Stimulated activated CD8-positive, alpha-beta memory T cell treated with anti-CD3 and anti-CD28 coated beads, Interleukin-12 subunit alpha, Interleukin-12 subunit beta, amount 100 ng/mL, for 1 hour (primary cell): Measurements from ENCODE around the gene TIMELESS.
"Not testable (repeated sequence)": the region's sequence is repeated elsewhere in the genome, so short reads cannot be mapped to it uniquely, and the experiment has no call there.

ENCODE experiments used
- DNase-seq: peaks from one replicate; pipeline ENCODE4 v3.0.0-alpha.2; 2020; ENCODE audit warnings: low read depth

TIMELESS gene

DNA sequence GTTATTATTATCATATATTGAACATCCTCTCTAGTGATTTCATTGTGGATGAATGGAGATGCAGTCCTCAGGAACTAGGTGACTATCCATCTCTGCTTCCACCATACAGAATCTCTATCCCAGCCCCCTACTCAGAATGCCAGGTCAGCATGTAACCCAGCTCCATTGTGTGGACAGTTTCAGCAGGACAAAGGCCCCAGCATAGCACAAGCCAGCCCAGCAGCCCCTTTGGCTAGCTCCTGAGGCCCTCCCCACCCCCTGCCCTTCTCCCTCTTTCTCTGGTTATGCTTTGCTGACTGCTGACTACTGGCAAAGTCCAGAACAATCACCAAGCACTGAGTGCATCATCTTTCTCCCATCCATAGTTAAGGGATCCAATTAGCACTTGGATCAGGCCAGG is 13.3 kb upstream of the TIMELESS start:
- DNase-seq = no peak

DNA sequence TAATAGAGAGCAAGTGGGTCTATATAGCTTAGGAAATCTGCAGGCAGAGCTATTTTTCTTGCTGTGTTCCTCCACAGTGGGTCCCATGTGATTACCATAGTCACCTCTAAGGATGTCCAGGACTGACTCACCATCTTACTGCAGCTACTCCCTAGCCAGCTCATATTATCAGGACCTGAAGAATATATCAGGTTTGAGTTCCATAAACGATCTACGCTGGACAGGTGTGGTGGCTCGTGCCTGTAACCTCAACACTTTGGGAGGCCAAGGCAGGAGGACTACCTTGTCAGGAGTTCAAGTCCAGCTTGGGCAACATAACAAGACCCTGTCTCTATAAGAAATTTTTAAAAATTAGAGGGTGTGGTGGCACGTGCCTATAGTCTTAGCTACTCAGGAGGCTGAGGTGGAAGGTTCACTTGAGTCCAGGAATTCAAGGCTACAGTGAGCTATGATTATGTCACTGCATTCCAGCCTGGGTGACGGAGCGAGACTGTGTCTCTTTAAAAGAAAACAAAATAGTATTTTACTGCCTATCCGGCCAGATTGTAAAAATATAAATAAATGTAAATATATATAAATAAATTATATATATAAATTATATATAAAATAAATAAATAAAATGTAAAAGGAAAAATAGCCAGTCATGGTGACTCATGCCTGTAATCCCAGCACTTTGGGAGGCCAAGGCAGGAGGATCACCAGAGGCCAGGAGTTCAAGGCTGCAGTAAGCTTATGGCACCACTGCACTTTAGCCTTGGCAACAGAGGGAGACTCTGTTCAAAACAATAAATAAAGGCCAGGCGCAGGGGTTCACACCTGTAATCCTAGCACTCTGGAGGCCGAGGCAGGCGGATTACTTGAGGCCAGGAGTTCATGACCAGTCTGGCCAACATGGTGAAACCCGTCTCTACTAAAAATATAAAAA is 12.3 kb upstream of the TIMELESS start:
- DNase-seq = no peak

DNA sequence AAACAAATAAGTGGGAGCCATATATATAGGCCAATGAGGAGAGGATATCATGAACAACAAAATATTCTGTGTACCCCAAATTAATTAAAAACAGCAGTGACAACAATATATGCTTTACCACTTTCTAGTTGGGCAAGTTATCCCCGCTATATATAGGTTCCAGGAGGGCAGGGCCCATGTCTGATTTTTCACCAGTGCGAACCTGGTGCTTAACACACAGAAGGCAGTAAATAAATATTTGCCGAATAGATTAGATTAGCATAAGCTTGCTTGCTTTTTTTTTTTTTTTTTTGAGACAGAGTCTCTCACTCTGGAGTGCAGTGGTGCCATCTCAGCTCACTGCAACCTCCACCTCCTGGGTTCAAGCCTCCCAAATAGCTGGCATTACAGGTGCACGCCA is 8.6 kb upstream of the TIMELESS start:
- DNase-seq = no peak

DNA sequence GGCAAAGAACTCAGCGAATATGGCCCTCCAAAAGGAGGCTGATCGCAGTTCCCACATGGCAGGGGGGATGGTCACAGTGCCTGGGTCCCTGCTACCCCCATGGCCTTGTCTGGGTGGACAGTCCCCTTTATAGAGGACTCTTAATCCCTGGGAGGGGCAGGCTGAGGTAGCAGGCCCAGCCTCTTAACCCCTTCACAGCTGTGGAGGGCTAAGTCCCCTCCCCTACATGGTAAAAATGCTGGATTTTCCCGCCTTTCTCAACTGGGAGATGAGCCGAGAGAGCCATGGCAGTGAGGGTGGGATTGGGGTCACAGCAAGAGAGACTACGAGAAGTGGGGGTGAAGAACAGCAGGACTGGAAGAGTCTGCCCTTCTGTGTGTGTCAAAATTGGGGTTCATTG is 5.3 kb upstream of the TIMELESS start, which contains the start of gene MIP:
MIP (minus strand) TSS at position 101 of the 400 bp plus-strand sequence; CDS start at position 57, 44 bp downstream.
- DNase-seq = no peak

DNA sequence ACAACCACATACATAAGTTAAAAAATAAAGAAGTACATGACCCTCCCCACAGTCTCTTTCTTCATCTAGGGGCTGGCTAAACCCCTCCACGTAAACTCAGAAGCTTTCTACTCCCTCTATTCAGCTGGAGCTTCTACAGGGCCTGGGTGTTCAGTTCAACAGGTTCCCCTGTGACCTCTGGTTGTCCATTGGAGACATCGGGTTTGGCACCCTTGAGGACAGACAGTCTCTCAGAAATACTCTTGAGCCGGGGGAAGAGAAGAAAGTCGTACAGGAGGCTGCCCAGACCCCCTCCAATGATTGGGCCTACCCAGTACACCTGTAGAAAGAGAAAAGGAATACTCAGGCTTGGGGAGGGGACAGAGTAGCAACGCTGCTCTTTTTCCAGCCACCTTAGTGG is 1.9 kb upstream of the TIMELESS start:
- no peak for DNase-seq

DNA sequence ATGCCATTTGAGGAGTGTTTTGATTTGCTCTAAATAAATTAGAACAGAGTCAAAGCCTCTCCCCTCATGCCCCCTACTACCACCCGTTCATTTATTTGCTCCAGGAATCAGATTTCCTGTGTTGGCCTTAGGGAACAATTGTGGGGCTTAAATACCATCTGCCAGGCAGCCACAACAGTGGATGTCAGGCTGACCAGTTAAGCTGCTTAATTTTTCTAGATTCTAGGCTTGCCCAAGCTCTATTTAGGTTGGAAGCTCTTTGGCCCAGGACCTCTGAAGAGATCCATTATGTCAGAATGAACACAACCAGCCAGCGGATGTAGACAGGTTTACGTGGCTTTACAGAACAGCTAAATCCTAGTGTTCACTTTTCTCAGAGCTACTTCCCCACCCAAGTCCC is 1.0 kb upstream of the TIMELESS start:
- no peak for DNase-seq

DNA sequence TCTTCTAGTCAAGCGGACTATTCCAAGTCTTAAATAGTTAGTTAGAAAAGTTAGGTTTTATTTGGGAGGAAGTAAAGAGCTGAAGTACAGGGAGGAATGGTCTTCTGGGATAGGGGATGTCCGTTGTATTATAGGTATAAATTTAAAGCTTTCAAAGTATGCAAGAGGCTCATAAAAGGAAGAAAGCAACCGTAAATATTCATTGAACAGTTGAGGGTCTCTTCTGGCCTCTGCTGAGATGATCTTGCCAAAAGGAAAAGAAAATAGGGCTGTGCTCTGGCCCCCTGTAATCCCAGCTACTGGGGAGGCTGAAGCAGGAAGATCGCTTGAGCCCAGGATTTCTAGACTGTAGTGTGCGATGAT is 377 bp upstream of the TIMELESS start:
- no peak for DNase-seq

DNA sequence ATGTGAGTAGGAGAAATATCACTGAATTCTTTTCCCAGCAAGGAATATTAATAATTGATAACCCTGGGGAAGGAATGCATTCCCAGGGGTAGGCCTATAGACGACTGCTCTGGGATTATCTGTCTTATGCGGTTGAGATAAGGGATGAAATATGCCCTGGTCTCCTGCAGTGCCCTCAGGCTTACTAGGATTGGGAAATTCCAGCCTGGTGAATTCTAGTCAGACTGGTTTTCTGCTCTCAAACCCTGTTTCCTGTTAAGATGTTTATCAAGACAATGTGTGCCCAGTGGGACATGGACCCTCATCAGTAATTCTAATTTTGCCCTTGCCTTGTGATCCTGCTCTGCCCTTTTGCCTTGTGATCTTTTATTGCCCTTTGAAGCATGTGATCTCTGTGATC is 6.0 kb downstream of the TIMELESS start:
- not testable (repeated sequence) for DNase-seq

DNA sequence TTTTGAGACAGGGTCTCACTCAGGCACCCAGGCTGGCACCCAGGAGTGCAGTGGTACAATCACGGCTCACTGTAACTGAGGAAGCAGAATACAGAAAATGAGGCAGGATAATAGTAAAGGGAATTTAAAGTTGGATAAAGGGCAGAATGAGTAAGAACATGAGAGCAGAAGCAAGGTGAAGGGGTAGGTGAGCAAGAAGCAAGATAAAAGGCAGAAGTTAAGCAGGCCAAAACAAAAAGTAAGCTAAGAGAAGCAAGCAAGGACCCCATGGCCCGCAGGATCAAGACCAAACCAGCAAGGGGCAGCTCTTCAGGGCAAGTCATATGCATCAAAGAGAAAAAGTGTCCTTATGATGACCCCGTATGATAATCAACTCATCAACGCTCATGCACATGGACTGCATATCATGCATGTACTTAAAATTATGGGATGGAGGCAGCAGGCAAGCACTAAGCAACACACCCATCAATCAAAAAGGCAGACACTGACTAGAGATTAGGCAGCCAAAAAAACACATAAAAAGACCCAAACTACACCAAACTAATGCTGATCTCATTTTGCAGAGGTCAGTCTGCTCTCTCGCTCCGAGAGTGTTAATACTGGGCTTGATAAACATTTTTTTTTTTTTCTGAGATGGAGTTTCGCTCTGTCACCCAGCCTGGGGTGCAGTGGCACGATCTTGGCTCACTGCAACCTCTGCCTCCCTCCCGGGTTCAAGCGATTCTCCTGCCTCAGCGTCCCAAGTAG is 11.6 kb downstream of the TIMELESS start:
- DNase-seq = no peak

DNA sequence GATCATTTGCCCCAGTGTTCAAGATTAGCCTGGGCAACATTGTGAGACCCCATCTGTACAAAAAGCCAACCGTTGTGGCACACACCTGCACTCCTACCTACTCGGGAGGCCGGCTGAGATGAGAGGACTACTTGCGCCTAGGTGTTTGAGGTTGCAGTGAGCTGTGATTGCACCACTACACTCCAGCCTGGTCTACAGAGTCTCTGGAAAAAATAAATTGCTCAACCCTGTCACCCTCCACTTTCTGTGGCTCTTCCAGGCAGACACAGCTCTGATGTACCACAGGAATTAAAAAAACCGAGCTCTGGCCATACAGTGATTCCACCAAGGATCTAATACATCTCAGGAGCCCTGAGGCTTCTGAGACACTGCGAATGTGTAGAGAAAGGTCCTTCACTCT is 14.4 kb downstream of the TIMELESS start:
- DNase-seq = no peak

DNA sequence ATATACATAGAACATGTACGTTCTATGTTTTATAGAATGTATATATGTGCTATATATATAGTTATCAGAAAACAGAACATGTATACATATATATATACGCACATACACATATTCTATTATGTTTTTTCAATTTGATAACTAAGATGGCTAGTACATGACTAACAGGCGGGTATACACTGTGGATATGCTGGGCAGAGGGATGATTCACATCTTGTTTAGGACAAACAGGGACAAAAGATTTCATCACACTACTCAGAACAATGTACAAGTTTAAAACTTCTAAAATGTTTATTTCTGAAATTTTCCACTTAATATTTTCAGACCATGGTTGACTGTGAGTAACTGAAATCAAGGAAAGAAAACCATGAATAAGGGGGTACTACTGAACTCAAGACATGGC is 17.4 kb downstream of the TIMELESS start:
- no peak for DNase-seq

DNA sequence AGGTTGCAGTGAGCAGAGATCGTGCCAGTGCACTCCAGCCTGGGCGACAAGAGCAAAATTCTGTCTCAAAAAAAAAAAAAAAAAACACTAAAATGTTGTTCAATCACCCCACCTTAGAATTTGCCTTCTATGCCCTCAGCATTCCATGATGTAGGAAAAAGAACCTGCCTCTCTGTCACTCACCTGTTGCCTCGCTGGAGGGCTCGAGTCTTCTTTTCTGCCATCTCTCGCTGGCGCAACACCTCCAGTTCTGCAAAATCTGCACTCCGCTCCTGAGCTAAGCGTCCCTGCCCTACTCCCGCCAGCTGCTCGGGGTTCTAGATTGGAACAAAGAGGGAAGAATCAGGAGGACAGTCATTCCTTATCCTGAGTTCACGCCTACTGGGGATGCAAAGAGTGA is 17.9 kb downstream of the TIMELESS start:
- no peak for DNase-seq

DNA sequence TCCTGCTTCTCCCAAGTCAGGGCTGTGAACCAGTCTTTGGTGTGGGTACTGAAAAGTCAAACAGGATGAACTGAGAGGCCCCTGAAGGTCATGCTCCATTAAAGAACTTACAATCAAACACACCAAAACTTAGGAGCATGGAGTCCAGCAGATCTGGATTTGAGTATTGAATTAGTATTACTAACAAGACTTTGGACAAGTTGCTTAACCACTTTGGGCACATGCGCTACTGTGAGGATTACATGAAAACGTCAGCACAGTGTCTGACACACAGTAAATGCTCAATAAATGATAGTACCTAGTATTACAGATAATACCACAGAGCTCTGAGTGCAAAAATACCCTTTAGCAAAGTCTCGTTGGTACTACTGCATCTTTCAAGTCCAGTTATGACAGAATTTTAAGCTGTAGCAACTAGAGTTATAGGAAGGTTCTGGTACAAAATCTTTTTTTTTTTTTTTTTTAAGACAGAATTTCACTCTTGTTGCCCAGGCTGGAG is 23.2 kb downstream of the TIMELESS start:
- no peak for DNase-seq

DNA sequence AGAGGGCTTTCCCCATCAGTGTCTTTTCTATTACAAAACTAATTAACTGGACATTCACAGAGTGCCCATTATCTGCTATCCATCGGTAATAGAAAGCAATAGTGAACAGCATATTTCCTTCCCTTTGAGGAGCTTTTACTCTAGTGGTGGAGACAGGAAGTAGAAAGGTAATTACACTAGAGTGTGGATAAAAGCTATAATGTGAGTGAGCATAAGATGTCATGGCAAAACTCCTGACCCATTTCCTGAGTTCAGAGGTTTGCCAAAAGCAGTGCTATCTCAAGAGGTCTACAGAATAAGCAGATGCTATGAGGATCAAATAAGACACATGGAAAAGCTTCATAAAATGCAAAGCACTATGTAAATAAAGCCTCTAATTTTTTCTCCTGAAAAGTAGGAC is 24.0 kb downstream of the TIMELESS start:
- DNase-seq = no peak

DNA sequence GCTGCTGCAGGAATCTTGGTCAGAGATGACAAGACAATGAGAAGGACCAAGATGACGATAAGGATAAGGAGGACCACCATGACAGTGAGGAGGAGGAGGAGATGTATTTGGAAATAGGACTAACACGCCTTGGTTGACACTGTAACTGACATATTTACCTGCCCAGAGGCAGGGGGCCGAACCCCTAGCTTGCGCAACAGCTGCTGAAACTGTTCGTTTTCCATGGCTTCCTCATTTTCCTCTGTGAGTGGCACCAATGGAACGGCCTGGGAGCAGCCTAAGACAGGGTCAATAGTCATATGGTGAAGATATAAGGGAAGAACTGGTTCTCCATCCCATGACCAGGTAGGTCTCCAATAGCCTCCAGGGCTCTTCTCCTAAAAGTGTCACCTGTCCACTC is 28.8 kb downstream of the TIMELESS start:
- no peak for DNase-seq

DNA sequence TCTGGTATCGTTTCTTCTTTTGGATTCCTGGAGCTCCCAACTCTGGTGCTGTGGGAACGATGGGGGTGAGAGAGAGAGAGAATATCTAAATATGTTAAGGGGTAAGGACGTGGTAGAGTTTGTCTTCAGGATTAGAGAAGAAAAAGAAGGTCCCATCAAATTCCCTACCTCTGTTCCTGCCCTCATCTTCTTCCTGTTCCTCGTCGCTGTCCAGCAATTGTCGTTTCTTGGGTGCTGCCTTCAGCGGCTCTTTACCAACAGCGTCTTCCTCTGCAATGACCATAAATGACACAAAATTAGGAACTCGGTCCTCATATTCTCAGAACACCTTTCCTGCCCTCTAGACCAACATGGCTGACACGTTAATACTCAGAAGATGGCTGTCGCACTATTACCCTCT is 31.5 kb downstream of the TIMELESS start:
- no peak for DNase-seq

DNA sequence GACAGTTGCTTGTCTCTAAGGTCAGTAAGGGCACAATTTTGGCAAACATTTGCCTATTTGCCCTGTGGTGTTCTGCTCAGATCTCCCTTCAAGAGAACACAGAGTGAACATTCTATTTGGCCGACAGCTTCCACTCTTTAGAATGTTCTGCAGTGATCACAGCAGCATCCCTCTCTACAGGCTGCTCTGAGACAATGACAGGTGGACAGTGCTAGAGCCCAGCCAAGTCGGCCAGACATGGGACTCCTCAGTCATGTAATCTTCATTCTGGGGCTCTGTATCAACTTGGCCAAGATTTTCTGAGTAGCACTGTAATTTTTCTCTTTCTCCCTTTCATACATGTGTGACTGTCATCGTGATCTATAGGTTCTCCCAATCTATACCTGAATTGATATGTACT is 34.8 kb downstream of the TIMELESS start:
- no peak for DNase-seq

DNA sequence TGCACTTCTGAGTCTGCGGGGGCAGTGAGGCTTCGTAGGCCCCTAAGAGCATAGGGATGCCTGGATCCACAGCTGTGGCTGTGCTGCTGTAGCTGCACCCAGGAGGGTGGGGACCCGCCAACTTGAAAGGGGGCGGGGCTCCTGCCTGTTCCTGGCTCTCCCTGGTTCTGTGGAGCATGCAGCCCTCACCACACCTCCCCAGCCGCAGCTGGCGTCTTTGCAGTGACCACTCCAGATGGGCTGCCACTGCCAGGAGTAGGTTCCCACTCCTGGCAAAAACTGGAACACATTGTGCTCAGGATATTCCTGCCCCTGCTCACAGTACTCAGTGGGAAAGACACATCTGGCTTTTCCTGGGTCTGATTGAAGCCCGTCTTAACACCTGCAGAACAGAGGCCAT is 35.8 kb downstream of the TIMELESS start:
- no peak for DNase-seq

DNA sequence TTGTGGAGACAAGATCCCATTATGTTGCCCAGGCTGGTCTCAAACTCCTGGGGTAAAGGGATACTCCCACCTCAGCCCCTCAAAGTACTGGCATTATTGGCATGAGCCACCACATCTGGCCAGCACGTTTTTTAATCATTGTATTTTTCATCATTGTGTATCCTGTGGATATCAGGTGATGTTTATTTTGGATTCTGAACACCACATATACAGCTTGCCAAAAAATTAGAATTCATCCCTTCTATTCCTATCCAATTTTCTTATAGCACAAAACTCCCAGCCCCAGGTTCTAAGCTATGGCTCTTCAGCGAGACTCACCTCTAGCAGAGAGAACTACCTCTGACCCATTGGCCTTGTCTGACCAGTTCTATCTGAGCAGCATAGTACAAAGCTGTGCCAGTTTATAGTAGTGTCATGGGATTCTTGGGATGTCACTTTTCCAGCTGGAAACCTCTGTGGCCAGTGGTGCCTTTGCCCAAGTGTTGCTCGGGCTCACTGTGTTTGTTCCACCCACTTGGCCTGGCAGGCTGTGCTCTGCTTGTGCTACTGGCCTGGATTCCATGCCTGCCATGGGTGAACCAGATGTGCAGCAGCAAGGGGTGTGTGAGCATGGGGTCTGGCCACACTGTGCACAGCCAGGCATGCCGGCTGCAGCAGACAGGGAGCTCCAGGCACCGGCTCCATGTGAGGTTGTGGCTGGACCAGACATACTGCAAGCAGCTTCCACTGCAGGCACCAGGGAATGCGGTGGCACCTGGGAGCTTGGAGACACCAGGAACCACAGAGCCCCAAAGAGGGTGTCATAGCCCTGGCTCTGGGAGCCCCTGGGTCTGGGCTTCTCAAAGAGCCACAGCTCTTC is 37.2 kb downstream of the TIMELESS start:
- no peak for DNase-seq

DNA sequence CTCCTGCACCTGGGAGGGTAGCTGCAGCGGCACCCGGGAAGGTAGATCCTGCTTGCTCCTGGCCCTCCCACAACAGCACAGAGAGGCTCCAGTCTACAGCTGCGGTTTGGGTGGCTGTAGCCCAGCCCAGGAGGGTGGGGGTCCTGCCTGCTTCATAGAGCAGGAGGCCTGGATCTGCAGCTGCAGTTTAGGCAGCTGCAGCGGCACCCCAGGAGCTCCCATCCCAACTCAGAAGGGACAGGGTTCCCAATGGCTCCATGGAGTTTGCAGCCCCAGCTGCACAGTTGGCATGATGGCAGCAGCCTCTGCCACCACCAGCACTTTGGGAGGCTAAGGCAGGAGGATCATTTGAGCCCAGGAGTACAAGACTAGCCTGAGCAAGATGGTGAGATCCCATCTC is 38.5 kb downstream of the TIMELESS start:
- no peak for DNase-seq

DNA sequence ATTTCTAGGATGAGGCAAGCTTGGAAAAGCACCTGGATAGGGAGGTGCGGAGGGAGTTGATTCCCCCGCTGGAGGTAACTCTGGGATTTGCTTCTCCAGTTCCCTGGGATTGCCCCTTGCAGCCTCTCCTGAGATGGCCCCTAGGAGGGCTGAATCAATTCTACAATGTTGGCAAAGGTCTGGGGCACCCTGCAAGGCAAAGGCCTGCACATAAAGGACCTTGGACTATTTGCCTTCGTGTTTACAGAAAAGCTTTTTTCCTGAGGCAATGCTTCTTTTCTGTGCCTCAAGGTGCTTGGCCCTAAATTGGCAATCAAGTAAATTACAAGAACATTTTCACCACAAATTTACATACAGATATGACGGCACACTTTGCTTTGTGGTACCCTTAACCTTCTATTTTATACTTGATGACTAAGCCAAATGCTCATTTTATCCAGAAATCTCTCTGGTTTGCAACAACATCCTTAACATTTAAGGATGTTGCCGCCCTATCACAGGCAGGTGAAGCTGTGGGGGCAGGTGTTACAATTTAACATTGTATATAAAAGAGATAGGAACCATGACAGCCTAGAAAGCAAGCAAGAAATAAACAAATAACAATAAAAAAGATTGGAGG is 40.3 kb downstream of the TIMELESS start:
- DNase-seq = no peak

DNA sequence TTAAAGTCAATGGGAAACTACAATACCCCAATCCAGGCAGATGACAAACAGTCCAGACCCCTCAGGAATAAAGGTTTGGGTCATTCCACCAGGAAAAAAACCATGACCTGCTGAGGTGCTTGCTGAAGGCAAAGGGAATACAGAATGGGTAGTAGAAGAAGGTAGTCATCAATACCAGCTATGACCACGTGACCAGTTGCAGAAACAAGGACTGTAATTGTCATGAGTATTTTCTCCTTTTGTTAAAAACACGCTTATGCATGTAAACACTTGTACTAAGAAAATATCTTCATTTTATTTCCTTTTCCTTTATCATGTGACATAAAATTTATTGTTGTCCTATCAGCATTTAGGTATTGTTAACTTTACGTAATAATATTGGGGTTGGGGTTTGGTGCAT is 45.0 kb downstream of the TIMELESS start:
- not testable (repeated sequence) for DNase-seq
